Spleen (tissue), 11 donors: ENCODE results near the gene DLG3. TPM values are rescaled to one million over a fixed set of nuclear protein-coding genes. Genes with fewer than 3 reads are reported as not detected.

Experiments
- DNase-seq: peaks from one replicate; pipeline ENCODE4 v3.0.0-alpha.2; 2020
- H3K27ac ChIP-seq, 8 donors: fragments of 200-600 bp; sonication (generic) in 7 of 8; 1 replicate in 4 of 8; 2 replicates in 4 of 8; pipeline versions ENCODE4 v1.5.0 to v1.8.0; 2016 to 2021; ENCODE audit warnings: inconsistent platforms in 4 of 8, mild to moderate bottlenecking in 4 of 8, moderate library complexity in 1 of 8
- H3K27me3 ChIP-seq, 7 donors: fragments of 200-600 bp; sonication (generic) in 6 of 7; replicated peaks in 1 of 7; 1 replicate in 4 of 7; 2 replicates in 3 of 7; pipeline versions ENCODE4 v1.5.0 to v1.8.0; 2016 to 2021; ENCODE audit warnings: inconsistent platforms in 3 of 7, mild to moderate bottlenecking in 1 of 7
- H3K36me3 ChIP-seq, 6 donors: fragments of 200-600 bp; sonication (generic) in 5 of 6; 1 replicate in 4 of 6; 2 replicates in 2 of 6; pipeline versions ENCODE4 v1.5.0 to v1.8.0; 2016 to 2021; ENCODE audit warnings: inconsistent platforms in 2 of 6
- H3K4me1 ChIP-seq, 6 donors: fragments of 200-600 bp; sonication (generic) in 5 of 6; 1 replicate in 3 of 6; 2 replicates in 3 of 6; pipeline versions ENCODE4 v1.5.0 to v1.8.0; 2016 to 2021; ENCODE audit warnings: inconsistent platforms in 3 of 6
- H3K4me3 ChIP-seq, 8 donors: fragments of 200-600 bp; sonication (generic) in 7 of 8; 1 replicate in 4 of 8; 2 replicates in 4 of 8; pipeline versions ENCODE4 v1.5.0 to v1.8.0; 2016 to 2021; ENCODE audit warnings: inconsistent platforms in 4 of 8, mild to moderate bottlenecking in 4 of 8, moderate library complexity in 2 of 8
- H3K9me3 ChIP-seq, 8 donors: fragments of 200-600 bp; sonication (generic) in 7 of 8; 1 replicate in 4 of 8; 2 replicates in 4 of 8; pipeline versions ENCODE4 v1.5.0 to v1.8.0; 2016 to 2021; ENCODE audit warnings: inconsistent platforms in 4 of 8
- POLR2A ChIP-seq, 3 donors: fragments of 450-650 bp; IDR thresholded peaks; one replicate each; pipeline ENCODE4 v1.5.1; 2017; ENCODE audit warnings: antibody characterized with exemption in 3 of 3, mild to moderate bottlenecking in 1 of 3
- POLR2AphosphoS5 ChIP-seq, 3 donors: sonication (generic); formaldehyde crosslinking; IDR thresholded peaks; one replicate each; pipeline ENCODE4 v1.5.1; 2017; ENCODE audit warnings: antibody characterized with exemption in 3 of 3
- WGBS, 5 donors: extraction: QIAGEN DNeasy Blood & Tissue Kit in 3 of 5; methylation state at CpG; one replicate each; pipeline versions ENCODE4 v1.1.5 to v1.1.7; 2013 to 2018; 5-methylcytosine and 5-hydroxymethylcytosine counted together
- intact Hi-C: fragments of 100-400 bp; cut with DNase I; formaldehyde crosslinking; loops from one replicate; pipeline ENCODE4 v1.15.0; 2023; ENCODE audit warnings: low total_unique reads
- polyA plus RNA-seq, 3 donors: library from polyadenylated mRNA; stranded (reverse); fragments of 200-250 nt; gene quantifications; one replicate each; pipeline ENCODE4 v1.2.1, GENCODE V29; 2013
- total RNA-seq, 7 donors: library from RNA; depleted of rRNA in 3 of 7; stranded (reverse); fragments of >200 nt in 3 of 7; fragmentation: NEBNext Ultra II Directional in 4 of 7; extraction: Animal tissue kit (Norgen Biotek cat#: 25700) in 4 of 7; gene quantifications; one replicate each; pipeline versions ENCODE4 v1.1.0 to v1.2.1, GENCODE V29; 2016 to 2021
- TF ChIP-seq, protein P1 (sequence below), 11 experiments: fragments of 200-600 bp in 7 of 11; fragments of 450-650 bp in 4 of 11; sonication (generic) in 4 of 11; IDR thresholded peaks in 8 of 11; conservative IDR thresholded peaks in 3 of 11; 1 replicate in 7 of 11; 2 replicates in 4 of 11; pipeline versions ENCODE4 v1.4.0 to v1.8.0; 2016 to 2021; ENCODE audit warnings: antibody characterized with exemption in 11 of 11, inconsistent platforms in 4 of 11, mild to moderate bottlenecking in 1 of 11
- donor health status: healthy with polysubstance abuse.
- donor health status: DM: no; HTN: no; CAD: no; lungs with moderate emphysema.
- donor health status: DM: no; HTN: no; CAD: no.
- donor health status: Bipolar disorder and iron deficiency.
- donor health status: healthy.
- donor health status: DM: no; HTN: no; CAD: no.
- donor health status: DM: yes; HTN: yes; CAD: no.

Gene DLG3
- total and polyA plus RNA-seq, 10 donors, result 2.7 to 46.3 (median 35.5) TPM

- no peaks in the 10 kb centered on the region for H3K9me3 ChIP-seq
- intact Hi-C loops, result no loop called here
- TF ChIP-seq, protein P1, sequence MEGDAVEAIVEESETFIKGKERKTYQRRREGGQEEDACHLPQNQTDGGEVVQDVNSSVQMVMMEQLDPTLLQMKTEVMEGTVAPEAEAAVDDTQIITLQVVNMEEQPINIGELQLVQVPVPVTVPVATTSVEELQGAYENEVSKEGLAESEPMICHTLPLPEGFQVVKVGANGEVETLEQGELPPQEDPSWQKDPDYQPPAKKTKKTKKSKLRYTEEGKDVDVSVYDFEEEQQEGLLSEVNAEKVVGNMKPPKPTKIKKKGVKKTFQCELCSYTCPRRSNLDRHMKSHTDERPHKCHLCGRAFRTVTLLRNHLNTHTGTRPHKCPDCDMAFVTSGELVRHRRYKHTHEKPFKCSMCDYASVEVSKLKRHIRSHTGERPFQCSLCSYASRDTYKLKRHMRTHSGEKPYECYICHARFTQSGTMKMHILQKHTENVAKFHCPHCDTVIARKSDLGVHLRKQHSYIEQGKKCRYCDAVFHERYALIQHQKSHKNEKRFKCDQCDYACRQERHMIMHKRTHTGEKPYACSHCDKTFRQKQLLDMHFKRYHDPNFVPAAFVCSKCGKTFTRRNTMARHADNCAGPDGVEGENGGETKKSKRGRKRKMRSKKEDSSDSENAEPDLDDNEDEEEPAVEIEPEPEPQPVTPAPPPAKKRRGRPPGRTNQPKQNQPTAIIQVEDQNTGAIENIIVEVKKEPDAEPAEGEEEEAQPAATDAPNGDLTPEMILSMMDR (IDR thresholded peaks at IDR 0.05 in 8 of 11, conservative IDR thresholded peaks at IDR 0.05 in 3 of 11), result no peak
- TF ChIP-seq POLR2AphosphoS5 (IDR thresholded peaks at IDR 0.05), result no peak
- TF ChIP-seq POLR2A (IDR thresholded peaks at IDR 0.05), result no peak
- 81 to 96% (median 87%) methylated on average over 3 to 15 of the region's 15 CpGs for WGBS, 5 donors
- H3K27ac ChIP-seq, result peak overlapping the region in 2 of 8 donors; percentile 15 to 21
- no peak overlapping the region for H3K4me3 ChIP-seq
- peaks cover 0 to 8% (median 0%) of the 10 kb centered on the region in 7 donors for H3K27me3 ChIP-seq
- H3K4me1 ChIP-seq, result no peaks in the 10 kb centered on the region
- DNase-seq, result no peak
- no peaks in the 10 kb centered on the region for H3K36me3 ChIP-seq
Observed at GRCh38 chrX:70426286-70427278, 18.1 kb upstream of the DLG3 start.

DNA sequence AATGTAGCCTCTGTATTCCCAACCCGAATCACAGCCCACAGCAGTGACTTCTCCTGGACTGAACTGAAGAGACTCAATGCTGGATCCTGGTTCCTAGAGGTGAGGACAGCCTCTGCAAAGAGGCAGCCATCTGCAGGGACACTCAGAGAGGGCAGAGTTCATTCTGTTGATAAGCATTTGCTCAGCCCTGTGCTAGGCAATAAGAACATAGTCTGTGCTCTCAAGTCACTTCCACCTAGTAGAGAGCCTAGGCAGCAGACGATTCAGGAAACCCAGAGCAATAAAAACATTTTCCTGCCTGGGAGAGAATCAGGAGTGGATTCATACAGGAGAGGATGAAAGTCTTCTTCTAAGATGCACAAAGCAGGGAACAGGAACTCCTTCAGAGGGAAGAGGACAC, 17.3 kb upstream of the DLG3 start:
- TF ChIP-seq POLR2AphosphoS5 (IDR thresholded peaks at IDR 0.05), result no peak
- TF ChIP-seq, protein P1 (IDR thresholded peaks at IDR 0.05 in 8 of 11, conservative IDR thresholded peaks at IDR 0.05 in 3 of 11), result no peak
- TF ChIP-seq POLR2A (IDR thresholded peaks at IDR 0.05), result no peak
- Histone ChIP-seq H3K27ac (no peak overlapping the region), H3K9me3 (no peaks in the 10 kb centered on the region), H3K27me3 (peaks cover 0 to 8% (median 0%) of the 10 kb centered on the region in 7 donors), H3K4me1 (no peaks in the 10 kb centered on the region), H3K4me3 (no peak overlapping the region), H3K36me3 (no peaks in the 10 kb centered on the region)
- intact Hi-C loops, result no loop called here
- WGBS, 5 donors, result 26 to 62% (median 48%) methylated on average over 1 to 2 of the region's 2 CpGs
- DNase-seq, result no peak

- no peaks in the 10 kb centered on the region for H3K36me3 ChIP-seq
- intact Hi-C loops, result loop anchor here (5.0 kb wide), 1 partner anchor 232 kb away; no protein-coding TSS in a partner anchor
- H3K4me3 ChIP-seq, result no peak overlapping the region
- TF ChIP-seq POLR2A (IDR thresholded peaks at IDR 0.05) (no peak), POLR2AphosphoS5 (IDR thresholded peaks at IDR 0.05) (no peak)
- TF ChIP-seq, protein P1 (IDR thresholded peaks at IDR 0.05 in 8 of 11, conservative IDR thresholded peaks at IDR 0.05 in 3 of 11), result no peak
- H3K9me3 ChIP-seq, result no peaks in the 10 kb centered on the region
- no peak for DNase-seq
- peaks cover 0 to 11% (median 4%) of the 10 kb centered on the region in 6 donors for H3K4me1 ChIP-seq
- peaks cover 0 to 6% (median 0%) of the 10 kb centered on the region in 7 donors for H3K27me3 ChIP-seq
- 81 to 93% (median 87%) methylated on average over 5 to 6 of the region's 6 CpGs for WGBS, 5 donors
- H3K27ac ChIP-seq, result no peak overlapping the region
Observed at GRCh38 chrX:70429759-70430158, 14.9 kb upstream of the DLG3 start.
